NCI-H82 treated with DMSO at 0.1 percent for 48 hours (cell line): ENCODE measurements around the gene THPO.

Experiments used
- DNase-seq: peaks from one replicate; lab custom pipeline; 2025; ENCODE audit not compliant: unreplicated experiment; lab: John Stamatoyannopoulos, UW

THPO gene

GRCh38 chr3:184368116-184368515 is 9.9 kb downstream of the THPO start:
- no peak for DNase-seq

- DNase-seq: no peak
Measured at GRCh38 chr3:184366619-184367289, 11.3 kb downstream of the THPO start.

GRCh38 chr3:184362668-184363546 is 15.1 kb downstream of the THPO start:
- DNase-seq: peak; percentile 97

GRCh38 chr3:184361932-184362667 is 15.9 kb downstream of the THPO start:
- DNase-seq: no peak

GRCh38 chr3:184361532-184361931 is 16.5 kb downstream of the THPO start, which contains the start of the genes CLCN2 and POLR2H:
CLCN2 (minus strand) TSS chr3:184361605; CDS start chr3:184361479, 126 bp downstream.
POLR2H (plus strand) TSS chr3:184361710; CDS start chr3:184363493, 1,783 bp downstream.
- DNase-seq: no peak

- DNase-seq: no peak
Measured at GRCh38 chr3:184360929-184361531, 17.0 kb downstream of the THPO start.

GRCh38 chr3:184360070-184360928 is 17.7 kb downstream of the THPO start:
- no peak for DNase-seq

- no peak for DNase-seq
Measured at GRCh38 chr3:184359610-184360009, 18.4 kb downstream of the THPO start.

GRCh38 chr3:184358921-184359350 is 19.1 kb downstream of the THPO start:
- DNase-seq: no peak

- no peak for DNase-seq
Measured at GRCh38 chr3:184358124-184358767, 19.8 kb downstream of the THPO start.

- DNase-seq: no peak
Measured at GRCh38 chr3:184357248-184358123, 20.5 kb downstream of the THPO start.

- no peak for DNase-seq
Measured at GRCh38 chr3:184355261-184356040, 22.6 kb downstream of the THPO start.

GRCh38 chr3:184354754-184355153 is 23.3 kb downstream of the THPO start:
- no peak for DNase-seq

- no peak for DNase-seq
Measured at GRCh38 chr3:184354121-184354728, 23.8 kb downstream of the THPO start.

- DNase-seq: no peak
Measured at GRCh38 chr3:184353546-184353941, 24.5 kb downstream of the THPO start.

GRCh38 chr3:184352897-184353545 is 25.0 kb downstream of the THPO start:
- no peak for DNase-seq
